22Rv1 (cell line): ENCODE results near the gene BICC1.

Source experiments
- H3K27ac ChIP-seq: fragments of 450-650 bp; 2 replicates; pipeline ENCODE4 v1.5.1; 2017
- CTCF ChIP-seq: fragments of 450-650 bp; IDR thresholded peaks from 2 replicates; pipeline ENCODE4 v1.5.1; 2017; ENCODE audit warnings: mild to moderate bottlenecking
- ZFX ChIP-seq: fragments of 450-650 bp; IDR thresholded peaks from 2 replicates; pipeline ENCODE4 v1.6.1; 2017; ENCODE audit warnings: antibody characterized with exemption, borderline replicate concordance

The BICC1 gene

GRCh38 chr10:58565271-58565670 is 52.6 kb downstream of the BICC1 start:
- no peak overlapping the region for H3K27ac ChIP-seq

GRCh38 chr10:58567652-58568051 is 55.0 kb downstream of the BICC1 start:
- H3K27ac ChIP-seq = no peak overlapping the region
- TF ChIP-seq ZFX = no peak

More at GRCh38 chr10:58565271-58565670, 52.6 kb downstream of the BICC1 start:
- no peak for TF ChIP-seq ZFX
- no peak for TF ChIP-seq CTCF

- TF ChIP-seq CTCF (no peak), ZFX (no peak)
- H3K27ac ChIP-seq = no peak overlapping the region
Measured at GRCh38 chr10:58568428-58568935, 55.8 kb downstream of the BICC1 start.

- no peak for TF ChIP-seq ZFX
- TF ChIP-seq CTCF = no peak
- no peak overlapping the region for H3K27ac ChIP-seq
Measured at GRCh38 chr10:58570307-58570723, 57.6 kb downstream of the BICC1 start.

GRCh38 chr10:58570979-58571378 is 58.3 kb downstream of the BICC1 start:
- no peak overlapping the region for H3K27ac ChIP-seq
- TF ChIP-seq ZFX (no peak), CTCF (no peak)

- no peak overlapping the region for H3K27ac ChIP-seq
- no peak for TF ChIP-seq ZFX
- TF ChIP-seq CTCF = no peak
Measured at GRCh38 chr10:58573144-58573543, 60.5 kb downstream of the BICC1 start.

GRCh38 chr10:58574058-58574457 is 61.4 kb downstream of the BICC1 start:
- H3K27ac ChIP-seq = no peak overlapping the region
- TF ChIP-seq CTCF (no peak), ZFX (no peak)

GRCh38 chr10:58575491-58575890 is 62.8 kb downstream of the BICC1 start:
- no peak for TF ChIP-seq ZFX
- no peak for TF ChIP-seq CTCF
- no peak overlapping the region for H3K27ac ChIP-seq
